HAP-1 (cell line): ENCODE results near the gene AUTS2.

Experiments used
- DNase-seq, 2 experiments: peaks; one replicate each; pipeline ENCODE4 v3.0.0-alpha.2; 2016 to 2020; ENCODE audit warnings: low spot score in 2 of 2
- H3K27me3 ChIP-seq: fragments of 250-450 bp; sonication (Bioruptor Pico); 2 replicates; pipeline ENCODE4 v1.5.1; 2020; ENCODE audit warnings: low read depth, mild to moderate bottlenecking, moderate library complexity
- H3K36me3 ChIP-seq: fragments of 250-450 bp; sonication (Bioruptor Pico); replicated peaks from 2 replicates; pipeline ENCODE4 v1.5.1; 2020; ENCODE audit warnings: mild to moderate bottlenecking
- H3K4me1 ChIP-seq: fragments of 250-450 bp; sonication (Bioruptor Pico); 2 replicates; pipeline ENCODE4 v1.5.1; 2020; ENCODE audit warnings: mild to moderate bottlenecking
- H3K4me3 ChIP-seq: fragments of 250-450 bp; sonication (Bioruptor Pico); 2 replicates; pipeline ENCODE4 v1.5.1; 2020; ENCODE audit warnings: mild to moderate bottlenecking, moderate library complexity
- H3K9me3 ChIP-seq: fragments of 250-450 bp; sonication (Bioruptor Pico); 2 replicates; pipeline ENCODE4 v1.5.1; 2020; ENCODE audit warnings: mild to moderate bottlenecking, moderate library complexity
- in situ Hi-C: fragments of 300-500 bp; cut with MboI; formaldehyde crosslinking; loops from 3 replicates; pipeline ENCODE4 v1.14.3; 2020; ENCODE audit warnings: low sequenced_read_pairs, inconsistent platforms, mixed read lengths

Gene AUTS2

DNA sequence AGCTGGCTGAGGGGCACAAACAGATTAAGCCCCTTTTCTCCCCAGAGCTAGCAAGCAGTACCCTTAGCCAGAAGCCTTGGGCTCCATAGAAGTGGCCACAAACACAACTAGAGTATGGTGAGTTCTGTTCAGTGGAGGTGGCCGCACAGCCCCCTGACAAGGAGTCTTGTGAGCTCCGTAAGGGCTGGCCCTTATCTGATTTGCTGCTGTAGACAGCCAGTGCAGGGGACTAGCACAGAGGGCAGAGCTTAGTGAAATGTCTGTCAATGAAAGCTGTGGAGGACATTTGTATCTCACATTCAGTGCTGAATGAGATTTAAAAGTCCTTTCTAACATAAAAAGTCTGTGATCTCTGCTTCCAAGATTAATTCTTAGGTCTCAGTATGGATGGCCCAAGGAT is 137.3 kb downstream of the AUTS2 start:
- in situ Hi-C loops, result no loop called here

DNA sequence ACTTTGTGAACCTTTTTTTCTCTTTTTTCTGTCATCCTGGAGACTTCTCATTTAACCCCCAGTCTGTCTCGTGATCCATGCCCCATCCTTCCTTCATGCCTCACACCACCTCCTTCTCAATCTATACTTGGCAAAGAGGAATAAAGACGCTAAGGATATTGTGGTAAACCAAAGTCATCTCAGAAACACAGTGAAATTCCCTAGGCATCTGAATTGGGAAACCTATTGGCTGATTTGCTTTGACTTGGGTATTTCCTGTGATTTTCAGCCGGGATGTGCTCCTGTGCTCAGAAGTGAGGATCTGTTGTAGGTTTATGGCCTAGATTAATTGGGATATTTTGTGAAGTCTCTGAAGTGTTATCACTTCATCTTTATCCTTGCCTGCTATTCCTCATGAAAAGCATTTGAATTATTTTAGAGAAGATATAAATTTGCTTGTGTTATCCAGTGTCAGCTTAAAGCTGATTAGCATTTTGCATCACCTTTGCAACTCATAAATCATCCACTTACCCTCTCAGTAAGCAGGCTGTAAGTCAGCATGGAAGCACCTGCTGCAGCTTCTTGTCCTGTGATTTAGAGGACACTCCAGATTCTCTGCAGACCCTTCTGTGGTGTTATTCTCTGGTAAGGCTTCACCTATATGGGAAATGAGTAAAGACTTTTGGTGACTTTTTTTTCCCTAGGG is 138.0 kb downstream of the AUTS2 start:
- H3K4me3 ChIP-seq, result no peak overlapping the region
- H3K27me3 ChIP-seq, result no peaks in the 10 kb centered on the region
- peaks cover 33% of the 10 kb centered on the region for H3K4me1 ChIP-seq
- no peaks in the 10 kb centered on the region for H3K9me3 ChIP-seq
- in situ Hi-C loops, result no loop called here
- no peak for DNase-seq
- H3K36me3 ChIP-seq, result no peaks in the 10 kb centered on the region

More for the DNA sequence above, 137.3 kb downstream of the AUTS2 start:
- no peaks in the 10 kb centered on the region for H3K27me3 ChIP-seq
- no peaks in the 10 kb centered on the region for H3K36me3 ChIP-seq
- DNase-seq, result no peak
- H3K4me3 ChIP-seq, result no peak overlapping the region
- peaks cover 33% of the 10 kb centered on the region for H3K4me1 ChIP-seq
- H3K9me3 ChIP-seq, result no peaks in the 10 kb centered on the region

DNA sequence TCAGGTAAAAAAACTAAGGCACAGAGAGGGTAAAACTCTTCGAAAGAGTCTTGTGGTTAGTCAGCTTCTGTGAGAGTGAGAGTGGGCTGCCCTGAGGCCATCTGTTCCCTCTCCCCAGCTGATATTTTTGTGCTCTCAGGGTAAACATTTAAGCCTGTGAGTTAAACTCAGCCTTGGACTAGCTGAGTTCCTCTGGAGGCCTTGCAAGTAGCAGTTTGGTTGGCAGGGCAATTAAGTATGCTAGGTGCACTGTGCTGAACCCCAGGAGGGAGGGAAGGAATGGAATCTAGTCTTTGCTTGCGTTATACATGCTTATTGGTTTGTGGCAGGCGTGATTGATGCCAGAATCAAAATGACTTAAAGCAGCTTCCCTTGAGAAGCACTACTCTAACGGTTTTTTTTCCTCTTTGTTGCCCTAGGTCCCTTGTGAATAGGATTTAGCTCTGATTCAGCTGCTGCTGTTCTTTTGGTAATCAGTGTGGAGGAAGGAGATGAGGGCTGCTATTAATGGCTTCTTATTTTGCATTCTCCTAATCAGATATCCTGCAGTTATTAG is 140.2 kb downstream of the AUTS2 start:
- Histone ChIP-seq H3K27me3 (no peaks in the 10 kb centered on the region), H3K4me1 (peaks cover 28% of the 10 kb centered on the region), H3K9me3 (no peaks in the 10 kb centered on the region), H3K4me3 (no peak overlapping the region), H3K36me3 (no peaks in the 10 kb centered on the region)
- DNase-seq, result peak; percentile 71 to 93
- in situ Hi-C loops, result no loop called here

- no peaks in the 10 kb centered on the region for H3K27me3 ChIP-seq
- H3K9me3 ChIP-seq, result no peaks in the 10 kb centered on the region
- H3K36me3 ChIP-seq, result no peaks in the 10 kb centered on the region
- DNase-seq, result no peak
- in situ Hi-C loops, result no loop called here
- H3K4me3 ChIP-seq, result no peak overlapping the region
- peaks cover 26% of the 10 kb centered on the region for H3K4me1 ChIP-seq
Observed at GRCh38 chr7:69739190-69739589, 140.9 kb downstream of the AUTS2 start.

- H3K27me3 ChIP-seq, result no peaks in the 10 kb centered on the region
- H3K4me3 ChIP-seq, result no peak overlapping the region
- in situ Hi-C loops, result no loop called here
- H3K9me3 ChIP-seq, result no peaks in the 10 kb centered on the region
- peaks cover 26% of the 10 kb centered on the region for H3K4me1 ChIP-seq
- no peak for DNase-seq
- H3K36me3 ChIP-seq, result no peaks in the 10 kb centered on the region
Observed at GRCh38 chr7:69739931-69740431, 141.7 kb downstream of the AUTS2 start.

DNA sequence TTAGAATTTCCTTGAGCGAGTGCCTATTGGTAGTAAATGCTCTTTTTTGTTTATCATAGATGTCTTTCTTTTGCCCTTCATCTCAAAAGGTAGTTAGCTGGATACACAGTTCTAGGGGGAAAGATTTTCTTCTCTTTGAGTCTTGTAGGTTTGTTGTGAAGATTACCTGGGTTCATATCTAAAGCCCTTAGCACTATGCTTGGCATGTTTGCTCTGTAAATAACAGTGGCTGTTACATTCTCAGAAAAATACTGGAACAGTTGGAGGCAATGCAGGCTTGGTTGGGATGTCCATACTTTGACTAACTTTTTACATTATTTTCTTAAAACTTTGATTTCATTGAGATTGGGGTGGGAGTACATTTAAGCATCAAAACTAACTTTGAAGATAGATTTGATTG is 144.0 kb downstream of the AUTS2 start:
- in situ Hi-C loops, result no loop called here
- no peak overlapping the region for H3K4me3 ChIP-seq
- H3K9me3 ChIP-seq, result no peaks in the 10 kb centered on the region
- H3K4me1 ChIP-seq, result peaks cover 26% of the 10 kb centered on the region
- H3K36me3 ChIP-seq, result no peaks in the 10 kb centered on the region
- no peak for DNase-seq
- H3K27me3 ChIP-seq, result no peaks in the 10 kb centered on the region

GRCh38 chr7:69743436-69743835 is 145.2 kb downstream of the AUTS2 start:
- no peaks in the 10 kb centered on the region for H3K36me3 ChIP-seq
- no peaks in the 10 kb centered on the region for H3K9me3 ChIP-seq
- in situ Hi-C loops, result no loop called here
- peaks cover 14% of the 10 kb centered on the region for H3K4me1 ChIP-seq
- no peak for DNase-seq
- H3K27me3 ChIP-seq, result no peaks in the 10 kb centered on the region
- H3K4me3 ChIP-seq, result no peak overlapping the region

DNA sequence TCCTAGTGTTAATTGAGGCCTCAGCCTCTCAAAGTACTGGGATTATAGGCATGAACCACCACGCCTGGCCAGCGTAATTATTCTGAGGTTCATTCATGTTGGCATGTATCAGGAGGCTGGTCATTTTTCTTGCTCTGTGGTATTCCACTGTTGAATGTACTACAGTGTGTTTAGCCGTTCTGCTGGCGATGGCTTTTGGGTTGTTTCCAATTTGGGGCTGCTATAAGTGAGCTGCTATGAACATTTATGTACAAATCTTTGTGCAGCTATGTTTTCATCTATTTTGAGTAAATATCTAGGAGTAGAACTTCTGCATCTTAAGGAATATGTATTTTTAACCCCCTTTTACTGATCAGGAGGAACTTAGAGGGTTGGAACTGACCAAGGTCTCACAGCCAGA is 145.8 kb downstream of the AUTS2 start:
- Histone ChIP-seq H3K27me3 (no peaks in the 10 kb centered on the region), H3K4me3 (no peak overlapping the region), H3K4me1 (peaks cover 10% of the 10 kb centered on the region), H3K9me3 (no peaks in the 10 kb centered on the region), H3K36me3 (no peaks in the 10 kb centered on the region)
- in situ Hi-C loops, result no loop called here
- DNase-seq, result no peak

DNA sequence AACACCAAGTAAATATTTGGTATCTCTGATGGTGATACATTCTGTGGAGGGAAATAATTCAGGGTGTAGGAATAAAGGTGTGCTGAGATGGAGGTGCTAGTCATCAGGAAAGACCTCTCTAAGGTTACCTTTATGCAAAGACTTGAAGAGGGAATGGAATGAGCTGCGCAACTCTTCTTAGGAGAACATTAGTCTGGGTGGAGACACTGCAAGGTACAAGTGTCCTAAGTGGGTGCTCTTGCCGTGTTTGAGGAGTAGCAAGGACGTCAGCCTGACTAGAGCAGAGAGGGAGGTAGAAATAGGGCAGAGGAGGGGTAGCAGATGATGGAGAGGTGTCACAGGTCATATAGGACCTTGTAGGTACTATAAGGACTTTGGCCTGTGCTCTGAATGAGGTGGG is 148.1 kb downstream of the AUTS2 start:
- DNase-seq, result no peak
- Histone ChIP-seq H3K36me3 (no peaks in the 10 kb centered on the region), H3K9me3 (no peaks in the 10 kb centered on the region), H3K4me1 (peaks cover 3% of the 10 kb centered on the region), H3K27me3 (no peaks in the 10 kb centered on the region), H3K4me3 (no peak overlapping the region)
- in situ Hi-C loops, result no loop called here

DNA sequence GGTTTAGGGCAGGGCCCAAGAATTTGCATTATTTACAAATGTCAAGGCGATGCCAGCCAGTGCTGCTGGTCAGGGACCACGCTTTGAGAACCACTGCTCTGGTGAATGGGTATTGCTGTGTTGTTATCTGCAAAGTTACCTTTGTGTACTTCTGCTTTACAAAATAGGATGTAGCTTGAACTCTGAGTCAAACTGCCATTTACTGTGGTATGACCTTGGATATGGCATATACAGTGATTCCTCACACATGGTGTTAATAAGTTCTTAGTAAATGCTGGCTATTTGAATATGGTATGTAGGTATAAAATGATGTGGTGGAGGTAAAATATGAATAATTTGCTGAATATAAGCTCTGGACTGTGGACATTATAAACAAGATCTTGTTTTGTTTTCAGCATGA is 148.9 kb downstream of the AUTS2 start:
- DNase-seq, result no peak

GRCh38 chr7:69748530-69748929 is 150.3 kb downstream of the AUTS2 start:
- no peak overlapping the region for H3K4me3 ChIP-seq
- no peaks in the 10 kb centered on the region for H3K36me3 ChIP-seq
- in situ Hi-C loops, result no loop called here
- DNase-seq, result no peak
- no peaks in the 10 kb centered on the region for H3K27me3 ChIP-seq
- peaks cover 3% of the 10 kb centered on the region for H3K4me1 ChIP-seq
- no peaks in the 10 kb centered on the region for H3K9me3 ChIP-seq

More for the DNA sequence above, 148.9 kb downstream of the AUTS2 start:
- no peaks in the 10 kb centered on the region for H3K27me3 ChIP-seq
- H3K4me1 ChIP-seq, result peaks cover 3% of the 10 kb centered on the region
- H3K9me3 ChIP-seq, result no peaks in the 10 kb centered on the region
- in situ Hi-C loops, result no loop called here
- H3K36me3 ChIP-seq, result no peaks in the 10 kb centered on the region
- no peak overlapping the region for H3K4me3 ChIP-seq

DNA sequence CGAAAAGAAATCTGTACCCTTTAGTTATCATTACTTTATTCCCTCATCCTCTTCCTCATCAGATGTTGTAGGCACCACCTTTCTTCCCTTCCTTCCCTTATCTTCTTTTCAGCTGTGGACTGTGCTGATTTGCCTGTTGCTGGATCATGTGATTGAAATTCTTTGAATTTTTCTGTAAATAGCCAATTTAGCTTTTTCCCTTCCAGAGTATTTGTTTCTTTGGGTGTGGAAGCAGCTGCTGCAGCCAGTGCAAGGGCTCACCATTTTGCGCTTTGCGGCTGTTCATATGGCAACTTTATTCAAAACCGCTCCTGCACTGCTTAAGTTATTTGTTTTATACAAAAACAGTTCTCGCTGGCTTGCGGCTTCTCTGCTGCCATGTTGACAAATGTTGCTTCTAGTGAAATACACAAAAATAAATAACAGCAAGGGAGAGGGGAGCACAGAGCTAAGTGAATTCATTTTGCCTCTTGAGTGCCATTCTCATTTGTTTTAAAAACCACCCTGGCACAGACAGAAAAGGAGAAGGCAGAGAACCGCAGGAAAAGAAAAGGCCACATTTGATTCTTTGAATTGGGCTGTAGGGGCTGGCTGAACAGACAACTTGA is 151.2 kb downstream of the AUTS2 start:
- Histone ChIP-seq H3K4me3 (no peak overlapping the region), H3K9me3 (no peaks in the 10 kb centered on the region), H3K27me3 (no peaks in the 10 kb centered on the region), H3K36me3 (no peaks in the 10 kb centered on the region), H3K4me1 (peaks cover 3% of the 10 kb centered on the region)
- in situ Hi-C loops, result no loop called here
- no peak for DNase-seq

GRCh38 chr7:69749994-69750393 is 151.7 kb downstream of the AUTS2 start:
- H3K27me3 ChIP-seq, result no peaks in the 10 kb centered on the region
- H3K4me3 ChIP-seq, result no peak overlapping the region
- H3K36me3 ChIP-seq, result no peaks in the 10 kb centered on the region
- peaks cover 3% of the 10 kb centered on the region for H3K4me1 ChIP-seq
- no peak for DNase-seq
- in situ Hi-C loops, result no loop called here
- no peaks in the 10 kb centered on the region for H3K9me3 ChIP-seq

GRCh38 chr7:69751026-69751425 is 152.8 kb downstream of the AUTS2 start:
- H3K9me3 ChIP-seq, result no peaks in the 10 kb centered on the region
- no peak overlapping the region for H3K4me3 ChIP-seq
- H3K4me1 ChIP-seq, result peaks cover 11% of the 10 kb centered on the region
- in situ Hi-C loops, result no loop called here
- H3K36me3 ChIP-seq, result no peaks in the 10 kb centered on the region
- no peaks in the 10 kb centered on the region for H3K27me3 ChIP-seq
- no peak for DNase-seq
